KBM-7 (cell line): Measurements from ENCODE around the gene LHFPL3.
"Not testable (repeated sequence)": the region's sequence is repeated elsewhere in the genome, so short reads cannot be mapped to it uniquely, and the experiment has no call there.

Source experiments
- DNase-seq: peaks from one replicate; pipeline ENCODE4 v3.0.0-alpha.2; 2015
- in situ Hi-C: fragments of 300-500 bp; cut with MboI; formaldehyde crosslinking; loops from 2 replicates; pipeline ENCODE4 v1.14.3; 2020; ENCODE audit warnings: low sequenced_read_pairs, low pct_unique_long_range_greater_than_20kb, mixed read lengths

The LHFPL3 gene

GRCh38 chr7:104900525-104901239 is 572.3 kb downstream of the LHFPL3 start:
- in situ Hi-C loops: no loop called here
- no peak for DNase-seq

DNA sequence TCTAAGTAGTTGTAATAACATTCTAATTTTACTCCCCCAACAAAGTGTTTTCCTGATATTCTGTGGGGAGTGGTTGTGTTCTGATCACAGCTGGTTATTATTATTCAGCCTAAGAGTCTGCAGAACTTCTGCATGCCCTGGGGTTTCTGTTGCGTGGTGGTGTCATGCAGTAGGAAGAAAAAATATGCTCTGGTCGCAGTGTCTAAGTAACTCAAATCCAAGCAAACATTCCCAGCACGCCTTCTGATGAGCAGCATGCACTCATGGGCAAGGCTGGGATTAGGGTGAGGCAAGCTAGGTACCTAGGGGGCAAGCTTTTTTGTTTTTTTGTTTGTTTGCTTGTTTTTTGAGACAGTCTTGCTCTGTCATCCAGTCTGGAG is 572.8 kb downstream of the LHFPL3 start:
- in situ Hi-C loops: no loop called here
- DNase-seq: no peak

DNA sequence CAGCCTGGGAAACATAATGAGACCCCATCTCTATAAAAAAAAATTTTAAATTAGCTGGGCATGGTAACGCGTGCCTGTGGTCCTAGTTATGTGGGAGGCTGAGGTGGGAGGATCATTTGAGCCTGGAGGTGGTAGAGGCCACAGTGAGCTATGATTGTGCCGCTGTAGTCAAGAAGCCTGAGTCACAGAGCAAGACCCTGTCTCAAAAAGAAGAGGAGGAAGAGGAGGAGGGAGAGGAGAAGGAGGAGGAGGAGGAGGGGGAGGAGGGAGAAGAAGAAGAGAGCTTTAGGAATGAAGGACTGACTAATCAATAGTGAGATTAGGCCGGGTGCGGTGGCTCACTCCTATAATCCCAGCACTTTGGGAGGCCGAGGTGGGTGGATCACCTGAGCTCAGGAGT is 573.8 kb downstream of the LHFPL3 start:
- no peak for DNase-seq
- in situ Hi-C loops: no loop called here

DNA sequence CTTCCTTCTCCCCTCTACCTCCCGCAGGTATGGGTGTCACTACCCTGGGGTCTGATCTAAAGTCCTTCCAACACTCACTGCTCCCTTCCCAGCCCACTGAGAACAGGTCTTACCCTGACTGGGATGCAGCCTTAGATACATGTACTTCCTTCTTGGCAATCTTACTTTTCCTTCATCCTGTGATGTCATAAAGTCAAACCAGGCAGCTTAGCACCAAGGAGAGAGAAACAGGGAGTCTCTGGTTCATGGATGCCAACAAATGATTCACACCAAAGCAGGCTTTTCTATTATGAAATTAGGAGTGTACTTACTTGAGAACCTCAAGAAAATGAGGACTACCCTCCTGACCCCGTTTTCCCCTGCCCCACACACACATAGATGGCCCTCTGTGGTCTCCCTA is 574.6 kb downstream of the LHFPL3 start:
- no peak for DNase-seq
- in situ Hi-C loops: no loop called here

DNA sequence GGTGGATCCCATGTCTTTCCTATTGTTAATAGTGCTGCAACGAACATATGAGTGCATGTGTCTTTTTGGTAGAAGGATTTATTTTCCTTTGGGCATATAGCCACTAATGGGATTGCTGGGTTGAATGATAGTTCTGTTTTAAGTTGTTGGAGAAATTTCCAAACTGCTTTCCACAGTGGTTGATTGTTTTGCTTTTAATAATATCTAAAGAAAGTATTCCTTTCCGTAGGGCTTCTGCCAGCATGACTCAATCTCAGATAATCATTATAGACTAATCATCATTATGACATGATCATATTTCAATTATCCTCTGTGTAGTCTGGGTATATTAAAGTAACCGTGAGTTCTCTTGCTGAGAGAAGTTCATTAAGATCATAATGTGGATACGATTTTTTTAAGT is 575.4 kb downstream of the LHFPL3 start:
- in situ Hi-C loops: no loop called here

DNA sequence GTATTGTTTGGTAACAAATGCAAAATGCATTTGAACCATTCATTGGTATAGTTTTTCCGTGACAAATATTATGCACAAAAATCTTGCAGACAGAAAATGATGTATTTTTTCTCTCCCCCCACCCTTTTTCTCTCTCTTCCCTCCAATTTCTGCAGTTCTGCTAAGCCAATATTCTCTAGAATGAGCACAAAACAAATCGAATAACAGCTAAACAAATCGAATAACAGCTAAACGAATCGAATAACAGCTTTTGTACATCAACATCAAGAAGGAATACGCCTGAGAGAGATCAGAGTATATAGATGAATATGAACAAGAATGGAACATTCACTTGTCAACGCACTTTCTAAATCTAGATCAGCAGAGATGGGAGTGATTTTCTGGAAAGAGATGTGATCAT is 577.6 kb downstream of the LHFPL3 start:
- no peak for DNase-seq
- in situ Hi-C loops: no loop called here

More for the DNA sequence above, 575.4 kb downstream of the LHFPL3 start:
- DNase-seq: no peak

- DNase-seq: no peak
- in situ Hi-C loops: no loop called here
Observed at GRCh38 chr7:104906556-104906955, 578.2 kb downstream of the LHFPL3 start.

DNA sequence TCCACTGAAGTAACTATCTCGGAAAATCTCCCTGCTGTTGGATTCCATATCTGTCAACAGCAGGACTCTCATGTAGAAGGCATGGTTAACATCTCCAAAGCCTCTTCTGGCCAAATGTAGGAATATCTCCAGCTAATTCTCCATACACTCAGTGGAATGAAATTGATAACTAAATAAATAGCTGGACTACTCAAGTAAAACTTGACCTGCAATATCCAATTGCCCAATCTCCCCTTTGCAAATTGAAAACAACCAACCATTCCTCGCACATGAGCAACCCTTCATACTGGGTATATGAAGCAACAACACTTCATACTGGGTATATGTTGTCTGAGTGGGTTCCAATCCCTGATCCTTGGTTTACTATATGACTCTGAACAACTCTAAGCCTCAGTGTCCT is 580.2 kb downstream of the LHFPL3 start:
- no peak for DNase-seq
- in situ Hi-C loops: no loop called here

DNA sequence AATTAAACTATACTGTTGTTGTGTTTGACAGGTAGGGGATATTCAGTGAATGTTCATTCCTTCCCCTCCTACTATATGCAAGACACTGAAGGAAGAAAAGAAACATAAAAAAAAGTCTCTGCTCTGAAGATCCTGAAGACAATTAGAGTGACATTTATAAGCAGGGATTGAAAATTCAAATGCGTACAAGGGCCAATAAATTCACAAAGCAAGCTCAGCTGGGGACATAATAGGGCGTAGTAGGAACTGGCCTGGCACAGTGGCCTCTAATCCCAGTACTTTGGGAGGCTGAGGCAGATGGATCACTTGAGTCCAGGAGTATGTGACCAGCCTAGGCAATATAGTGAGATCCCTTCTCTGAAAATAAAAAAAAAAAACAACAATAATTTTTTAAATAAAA is 580.7 kb downstream of the LHFPL3 start:
- no peak for DNase-seq
- in situ Hi-C loops: no loop called here

GRCh38 chr7:104914421-104914820 is 586.0 kb downstream of the LHFPL3 start:
- DNase-seq: no peak
- in situ Hi-C loops: no loop called here

DNA sequence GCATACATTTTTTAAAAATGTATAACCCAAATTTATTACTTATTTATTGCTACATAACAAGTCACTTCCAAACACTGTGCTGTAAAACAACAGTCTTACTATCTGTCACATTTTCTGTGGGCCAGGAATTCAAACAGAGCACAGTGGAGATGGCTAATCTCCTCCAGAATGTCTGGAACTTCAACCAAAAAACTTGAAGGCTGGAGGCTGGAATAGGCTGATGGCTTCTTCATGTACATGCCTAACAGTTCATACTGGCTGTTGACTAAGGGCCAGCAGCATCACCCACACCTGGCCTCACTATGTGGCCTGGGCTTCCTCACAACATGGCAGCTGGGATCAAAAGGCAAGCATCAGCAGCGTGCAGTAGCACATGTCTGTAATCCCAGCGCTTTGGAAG is 593.2 kb downstream of the LHFPL3 start:
- in situ Hi-C loops: no loop called here
- no peak for DNase-seq

- in situ Hi-C loops: no loop called here
- no peak for DNase-seq
Observed at GRCh38 chr7:104922182-104923009, 594.0 kb downstream of the LHFPL3 start.

DNA sequence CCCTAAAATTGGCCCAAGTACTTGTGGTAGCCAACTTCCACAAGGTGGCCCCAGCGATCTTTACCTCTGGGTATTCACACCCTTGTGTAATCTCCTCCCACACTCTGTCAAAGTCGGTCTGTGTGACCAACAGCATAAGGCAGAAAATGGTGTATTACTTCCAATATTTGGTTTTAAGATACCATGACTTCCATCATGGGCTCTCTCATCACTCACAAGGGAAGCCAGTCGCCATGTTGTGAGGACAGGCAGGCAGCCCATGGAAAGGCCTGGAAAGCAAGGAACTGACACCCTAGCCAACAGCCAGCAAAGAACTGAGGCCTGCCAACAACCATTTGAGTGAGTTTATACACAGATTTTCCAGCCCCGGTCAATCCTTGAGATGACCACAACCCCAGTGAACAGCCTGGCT is 594.6 kb downstream of the LHFPL3 start:
- peak; percentile 73 for DNase-seq
- in situ Hi-C loops: no loop called here

DNA sequence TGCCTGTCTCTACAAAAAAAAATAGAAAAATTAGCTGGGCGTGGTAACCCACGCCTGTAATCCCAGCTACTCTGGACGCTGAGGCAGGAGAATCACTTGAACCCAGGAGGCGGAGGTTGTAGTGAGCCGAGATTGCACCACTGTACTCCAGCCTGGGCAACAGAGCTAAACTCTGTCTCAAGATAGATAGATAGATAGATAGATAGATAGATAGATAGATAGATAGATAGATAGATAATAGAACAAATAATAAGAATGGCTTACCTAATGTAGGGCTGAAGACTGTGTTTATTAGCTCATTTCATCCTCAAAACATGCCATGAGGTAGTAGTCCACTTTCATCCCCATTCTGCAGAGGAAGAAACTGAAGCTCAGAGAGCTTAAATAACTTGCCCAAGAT is 597.8 kb downstream of the LHFPL3 start:
- DNase-seq, in situ Hi-C loops: not testable (repeated sequence)

DNA sequence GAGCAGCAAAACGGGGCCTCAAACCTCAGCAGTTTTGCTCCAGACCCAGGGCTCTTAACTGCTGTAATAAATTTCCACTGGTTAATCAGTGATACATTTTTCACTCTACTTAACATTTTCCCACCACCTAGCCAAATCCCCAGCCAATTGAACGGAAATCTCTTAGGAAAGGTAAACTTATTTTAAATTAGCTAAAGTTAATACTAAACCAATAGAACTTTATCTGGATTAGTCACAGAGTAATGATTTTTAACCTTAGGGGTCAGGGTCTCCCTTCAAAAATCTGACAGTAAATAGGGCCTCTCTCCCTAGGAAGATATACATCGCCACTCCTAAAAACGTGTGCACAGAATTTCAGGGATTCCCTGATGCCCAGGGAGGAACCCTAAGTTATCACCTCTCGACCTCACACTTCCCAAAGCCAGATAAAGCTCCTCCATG is 598.2 kb downstream of the LHFPL3 start:
- in situ Hi-C loops: no loop called here
- no peak for DNase-seq

GRCh38 chr7:104927055-104927454 is 598.7 kb downstream of the LHFPL3 start:
- DNase-seq: no peak
- in situ Hi-C loops: no loop called here

DNA sequence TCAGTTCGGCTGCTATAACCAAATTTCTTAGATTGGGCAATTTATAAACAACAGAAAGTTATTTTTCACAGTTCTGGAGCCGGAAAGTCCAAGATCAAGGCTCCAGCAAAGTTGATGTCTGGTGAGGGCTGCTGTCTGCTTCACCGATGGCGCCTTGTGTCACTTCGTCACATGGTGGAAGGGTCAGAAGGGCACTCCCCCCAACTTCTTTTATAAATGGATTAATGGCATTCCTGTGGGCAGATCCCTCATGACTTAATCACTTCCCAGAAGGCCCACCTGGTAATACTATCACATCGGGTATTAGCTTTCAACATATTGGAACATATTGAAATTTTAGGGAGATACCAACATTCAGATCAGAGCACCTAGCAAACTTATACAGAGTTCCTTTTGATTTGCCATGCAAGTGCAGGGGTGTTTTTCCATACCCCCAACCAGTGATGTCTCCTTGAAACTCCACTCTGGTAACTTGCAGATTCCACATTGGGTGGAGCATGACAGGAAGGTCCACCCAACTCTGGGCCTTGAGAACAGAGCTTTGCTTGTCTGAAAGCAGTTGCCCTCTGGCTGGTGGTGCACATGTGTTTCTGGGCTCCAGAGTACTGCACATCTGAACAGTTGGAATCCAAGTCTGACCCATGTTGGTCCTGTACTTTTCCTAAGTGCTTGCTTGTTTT is 600.5 kb downstream of the LHFPL3 start:
- in situ Hi-C loops: no loop called here

GRCh38 chr7:104929921-104930320 is 601.5 kb downstream of the LHFPL3 start:
- in situ Hi-C loops: no loop called here
- no peak for DNase-seq

More for the DNA sequence above, 600.5 kb downstream of the LHFPL3 start:
- DNase-seq: no peak

DNA sequence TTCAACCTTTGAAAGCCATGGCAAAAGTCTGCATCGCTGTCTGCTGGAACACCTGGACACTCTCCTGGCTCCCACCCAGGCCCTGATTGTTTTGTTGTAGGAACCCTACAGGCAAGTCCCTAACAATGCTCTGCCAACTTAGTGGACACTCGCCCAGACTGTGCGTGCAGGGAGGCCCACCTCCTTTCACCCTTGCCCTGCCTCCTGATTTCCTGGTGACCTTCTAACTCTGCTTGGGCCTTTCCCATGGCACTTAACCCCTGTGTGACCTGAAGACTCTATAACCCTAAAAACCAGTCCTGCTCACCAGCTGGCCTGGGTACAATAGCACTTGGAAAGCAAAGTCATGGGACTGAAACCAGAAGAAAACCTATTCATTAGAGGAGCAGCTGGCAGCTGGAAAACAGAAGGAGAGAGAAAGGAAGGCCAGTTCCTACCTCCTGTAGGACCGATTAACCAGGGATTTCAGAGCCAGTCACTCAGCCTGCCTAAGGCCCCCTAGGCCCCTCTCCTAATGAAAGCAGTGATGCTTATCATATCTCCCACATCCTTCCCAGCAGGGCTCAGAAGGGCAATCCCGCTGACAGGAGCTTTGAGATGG is 602.9 kb downstream of the LHFPL3 start:
- DNase-seq: no peak
- in situ Hi-C loops: no loop called here

- no peak for DNase-seq
- in situ Hi-C loops: no loop called here
Observed at GRCh38 chr7:104933022-104933421, 604.6 kb downstream of the LHFPL3 start.
